ENCODE results near the gene CCDC73.
"Not testable (repeated sequence)": the region's sequence is repeated elsewhere in the genome, so short reads cannot be mapped to it uniquely, and the experiment has no call there.

CCDC73 gene

GRCh38 chr11:32704261-32704660 is 90.2 kb downstream of the CCDC73 start:
- no peak for FAIRE-seq

- FAIRE-seq = no peak
These were observed 92.8 kb downstream of the CCDC73 start for GRCh38 chr11:32701616-32702015.

GRCh38 chr11:32698579-32698978 is 95.9 kb downstream of the CCDC73 start:
- FAIRE-seq = no peak

- FAIRE-seq = no peak
These were observed 123.4 kb downstream of the CCDC73 start for GRCh38 chr11:32671051-32671450.

- FAIRE-seq = no peak
These were observed 134.8 kb downstream of the CCDC73 start for GRCh38 chr11:32659672-32660071.

- no peak for FAIRE-seq
These were observed 135.6 kb downstream of the CCDC73 start for GRCh38 chr11:32658639-32659406.

GRCh38 chr11:32643526-32643925 is 150.9 kb downstream of the CCDC73 start:
- FAIRE-seq = no peak

GRCh38 chr11:32641361-32641760 is 153.1 kb downstream of the CCDC73 start:
- peak; percentile 3 for FAIRE-seq

GRCh38 chr11:32635819-32636218 is 158.6 kb downstream of the CCDC73 start:
- FAIRE-seq = peak; percentile 71

GRCh38 chr11:32630844-32631243 is 163.6 kb downstream of the CCDC73 start:
- peak; percentile 35 for FAIRE-seq

GRCh38 chr11:32616903-32617302 is 177.6 kb downstream of the CCDC73 start:
- no peak for FAIRE-seq

GRCh38 chr11:32615422-32615821 is 179.0 kb downstream of the CCDC73 start:
- peak; percentile 91 for FAIRE-seq

GRCh38 chr11:32613500-32614151 is 180.8 kb downstream of the CCDC73 start:
- no peak for FAIRE-seq

- FAIRE-seq = no peak
These were observed 183.6 kb downstream of the CCDC73 start for GRCh38 chr11:32610797-32611352.

- not testable (repeated sequence) for FAIRE-seq
These were observed 185.6 kb downstream of the CCDC73 start for GRCh38 chr11:32608826-32609225.

- FAIRE-seq = no peak
These were observed 188.2 kb downstream of the CCDC73 start for GRCh38 chr11:32606220-32606619.

- FAIRE-seq = no peak
These were observed 191.6 kb downstream of the CCDC73 start for GRCh38 chr11:32602657-32603415.

- no peak for FAIRE-seq
These were observed 196.5 kb downstream of the CCDC73 start for GRCh38 chr11:32597921-32598320.

- not testable (repeated sequence) for FAIRE-seq
These were observed 198.3 kb downstream of the CCDC73 start for GRCh38 chr11:32596114-32596513.

GRCh38 chr11:32594272-32594671 is 200.2 kb downstream of the CCDC73 start:
- FAIRE-seq = no peak

- FAIRE-seq = no peak
These were observed 207.8 kb downstream of the CCDC73 start for GRCh38 chr11:32586576-32587190.

GRCh38 chr11:32584921-32585320 is 209.5 kb downstream of the CCDC73 start:
- FAIRE-seq = no peak

Data from A204.1 (cell line).